Lower leg skin (tissue), 3 donors: ENCODE data around the gene TANC1.

Experiments used
- CTCF ChIP-seq, 3 donors: fragments of 450-650 bp; IDR thresholded peaks; one replicate each; pipeline ENCODE4 v1.5.1; 2016; ENCODE audit warnings: antibody characterized with exemption in 3 of 3, mild to moderate bottlenecking in 3 of 3, moderate library complexity in 2 of 3
- POLR2A ChIP-seq, 2 donors: fragments of 450-650 bp; IDR thresholded peaks; one replicate each; pipeline ENCODE4 v1.6.1; 2016 to 2017; ENCODE audit warnings: antibody characterized with exemption in 2 of 2, mild to moderate bottlenecking in 1 of 2, moderate library complexity in 1 of 2

- no peak for TF ChIP-seq CTCF (IDR thresholded peaks at IDR 0.05)
- TF ChIP-seq POLR2A (IDR thresholded peaks at IDR 0.05): no peak
Measured at GRCh38 chr2:159065891-159066290, 97.5 kb downstream of the TANC1 start.
